GM21390 (cell line): Measurements from ENCODE around the gene PPFIA1.
"Not testable (repeated sequence)": the region's sequence is repeated elsewhere in the genome, so short reads cannot be mapped to it uniquely, and the experiment has no call there.

ENCODE experiments used
- ATAC-seq: cut with Tn5 transposase; IDR thresholded peaks from one replicate; pipeline ENCODE4 v1.9.1; 2021; ENCODE audit not compliant: unreplicated experiment

The PPFIA1 gene

GRCh38 chr11:70250876-70251658 is 19.4 kb upstream of the PPFIA1 start:
- no peak for ATAC-seq

- no peak for ATAC-seq
Measured at GRCh38 chr11:70251659-70252321, 18.7 kb upstream of the PPFIA1 start.

DNA sequence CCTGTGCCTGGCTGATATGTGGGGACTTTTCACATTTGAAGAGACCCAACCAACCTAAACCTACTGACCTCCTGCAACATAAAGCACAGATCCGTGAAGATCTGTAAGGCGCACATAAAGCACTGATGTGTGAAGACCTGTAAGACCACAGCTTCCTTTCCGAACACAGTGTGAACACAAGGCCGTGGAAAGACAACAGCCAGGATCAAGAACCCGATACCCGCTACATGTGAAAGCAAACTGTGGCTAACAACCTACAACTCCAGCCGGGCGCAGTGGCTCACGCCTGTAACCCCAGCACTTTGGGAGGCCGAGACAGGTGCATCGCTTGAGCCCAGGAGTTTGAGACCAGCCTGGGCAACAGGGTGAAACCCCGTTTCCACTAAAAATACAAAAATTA is 17.6 kb upstream of the PPFIA1 start:
- ATAC-seq: no peak

DNA sequence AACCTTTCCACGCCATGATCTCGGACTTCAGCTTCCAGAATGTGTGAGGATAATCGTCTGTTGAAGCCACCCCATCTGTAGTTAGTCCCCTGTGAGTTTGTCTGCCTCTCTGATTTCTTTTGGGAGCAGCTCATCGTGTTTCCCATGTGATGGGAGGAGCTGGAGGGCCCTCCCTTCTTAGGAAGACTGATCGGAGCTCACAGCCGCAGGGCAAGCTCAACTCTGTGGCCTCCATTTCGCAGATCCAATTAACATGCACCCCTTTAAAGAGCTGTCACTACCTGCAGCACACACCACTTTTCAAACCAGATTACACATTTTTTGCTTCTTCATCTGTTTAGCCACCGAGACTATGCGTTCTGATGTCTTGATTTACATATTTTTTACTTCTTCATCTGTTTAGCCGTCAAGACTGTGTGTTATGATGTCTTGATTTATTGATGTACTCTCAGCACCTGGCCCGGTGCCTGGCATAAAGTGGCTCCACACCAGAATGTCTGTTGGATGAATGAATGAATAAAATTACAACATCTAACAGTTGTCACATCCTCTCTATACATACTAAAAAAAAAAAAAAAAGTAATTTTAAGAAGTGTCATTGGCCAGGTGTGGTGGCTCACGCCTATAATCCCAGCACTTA is 14.9 kb upstream of the PPFIA1 start:
- ATAC-seq: no peak

GRCh38 chr11:70259077-70259476 is 11.4 kb upstream of the PPFIA1 start:
- ATAC-seq: not testable (repeated sequence)

DNA sequence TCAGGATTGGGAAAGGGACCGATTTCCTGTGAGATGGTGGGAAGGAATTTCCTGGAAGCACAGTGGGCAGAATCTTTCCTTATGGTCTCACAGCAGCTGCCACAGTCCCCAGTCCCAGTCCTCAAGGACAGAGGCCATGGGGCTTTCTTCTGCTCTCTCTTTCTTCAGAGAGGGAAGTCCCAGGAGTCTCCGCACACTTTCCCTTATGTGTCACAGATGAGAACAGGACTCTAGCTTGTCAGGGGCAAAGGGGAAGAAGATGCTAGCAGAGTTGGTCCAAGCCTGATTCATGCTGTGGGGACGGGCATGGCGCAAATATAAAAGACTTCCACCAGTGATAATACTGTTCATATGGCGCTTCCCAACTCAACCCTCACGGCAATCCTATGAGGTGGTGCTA is 7.5 kb upstream of the PPFIA1 start:
- no peak for ATAC-seq

DNA sequence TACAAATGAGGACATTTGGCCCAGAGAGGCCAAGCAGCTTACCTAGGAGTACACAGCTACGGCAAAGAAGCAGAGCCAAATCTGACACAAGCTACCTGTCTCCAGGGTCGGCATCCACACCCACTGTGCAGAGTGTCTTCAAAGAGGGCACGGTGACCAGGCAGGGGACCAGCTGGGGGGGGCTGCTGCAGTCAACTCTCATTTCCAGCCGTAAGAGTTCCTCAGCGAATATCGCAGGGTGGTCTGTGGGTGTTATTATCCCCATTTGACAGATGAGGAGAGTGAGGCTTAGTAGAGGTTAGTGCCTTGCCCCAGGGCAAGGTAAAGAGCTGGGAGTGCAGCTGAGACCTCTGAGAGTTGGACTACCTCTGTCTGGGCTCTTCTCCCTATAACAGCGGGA is 7.1 kb upstream of the PPFIA1 start:
- no peak for ATAC-seq

- peak; percentile 40 for ATAC-seq
Measured at GRCh38 chr11:70265341-70265740, 5.1 kb upstream of the PPFIA1 start.

GRCh38 chr11:70267405-70267950 is 3.0 kb upstream of the PPFIA1 start:
- no peak for ATAC-seq

GRCh38 chr11:70268526-70268925 is 2.0 kb upstream of the PPFIA1 start:
- no peak for ATAC-seq

DNA sequence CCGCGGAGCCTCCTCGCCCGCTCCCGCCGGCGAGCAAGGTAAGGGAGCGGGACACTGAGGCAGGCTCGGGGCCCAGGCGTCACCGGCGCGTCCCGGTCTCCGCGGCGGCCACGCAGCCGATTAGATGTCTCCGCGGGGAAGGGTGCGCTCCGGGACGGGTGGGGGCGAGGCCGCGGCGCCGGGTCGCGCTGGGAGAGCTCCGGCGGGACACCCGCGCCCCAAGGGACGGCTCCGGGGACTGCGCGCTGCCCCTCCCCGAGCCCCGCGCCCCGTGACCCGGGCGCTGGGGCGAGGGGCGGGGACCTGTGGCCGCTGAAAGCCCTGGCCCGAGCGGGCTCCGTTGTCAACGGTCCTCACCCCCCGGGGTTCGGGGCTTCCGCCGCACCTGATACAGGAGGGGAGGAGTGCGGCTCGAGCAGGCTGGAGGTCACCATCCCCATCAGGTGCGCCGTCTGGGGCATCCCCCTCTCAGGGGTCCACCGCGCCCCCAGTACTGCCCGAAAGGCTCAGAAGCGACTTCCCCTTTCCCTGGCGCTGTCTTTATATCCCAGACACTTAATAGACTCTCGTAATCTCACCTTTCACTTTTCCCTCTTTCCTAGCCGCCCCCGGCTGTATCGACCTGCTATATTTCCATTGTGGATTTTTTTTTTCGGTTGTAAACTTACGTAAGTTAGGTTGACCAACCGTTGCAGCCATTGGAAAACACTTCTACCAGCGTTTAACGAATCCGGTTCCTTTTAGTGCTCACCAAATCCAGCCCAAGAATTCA is 573 bp downstream of the PPFIA1 start:
- ATAC-seq: peak; percentile 37

DNA sequence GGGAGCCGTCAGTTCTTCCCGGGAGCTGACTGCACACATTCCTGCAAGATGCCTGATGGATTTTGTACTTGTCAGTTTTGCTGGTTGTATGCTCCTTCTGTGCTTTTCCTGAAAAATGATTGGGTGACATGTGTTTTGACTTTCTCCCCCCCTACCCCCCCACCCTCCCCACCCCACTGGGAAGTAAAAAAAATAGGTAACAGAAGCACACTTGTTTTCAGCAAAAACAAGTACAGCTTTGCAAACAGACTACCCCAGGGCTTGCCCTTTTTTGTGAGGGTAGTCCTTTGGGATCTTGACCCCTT is 1.1 kb downstream of the PPFIA1 start:
- no peak for ATAC-seq

DNA sequence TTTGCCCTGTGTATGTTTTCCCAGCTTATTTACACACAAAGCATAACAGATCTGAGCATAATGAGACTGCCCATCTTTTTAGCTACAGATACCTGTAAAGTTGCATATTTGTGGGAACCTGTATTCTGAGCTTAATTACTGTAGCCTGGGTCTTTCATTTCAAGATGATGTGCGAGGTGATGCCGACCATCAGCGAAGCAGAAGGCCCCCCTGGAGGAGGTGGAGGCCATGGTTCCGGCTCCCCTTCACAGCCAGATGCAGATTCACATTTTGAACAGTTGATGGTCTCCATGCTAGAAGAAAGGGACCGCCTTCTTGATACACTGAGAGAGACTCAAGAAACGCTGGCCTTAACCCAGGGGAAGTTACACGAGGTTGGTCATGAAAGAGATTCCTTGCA is 1.5 kb downstream of the PPFIA1 start:
- ATAC-seq: no peak

DNA sequence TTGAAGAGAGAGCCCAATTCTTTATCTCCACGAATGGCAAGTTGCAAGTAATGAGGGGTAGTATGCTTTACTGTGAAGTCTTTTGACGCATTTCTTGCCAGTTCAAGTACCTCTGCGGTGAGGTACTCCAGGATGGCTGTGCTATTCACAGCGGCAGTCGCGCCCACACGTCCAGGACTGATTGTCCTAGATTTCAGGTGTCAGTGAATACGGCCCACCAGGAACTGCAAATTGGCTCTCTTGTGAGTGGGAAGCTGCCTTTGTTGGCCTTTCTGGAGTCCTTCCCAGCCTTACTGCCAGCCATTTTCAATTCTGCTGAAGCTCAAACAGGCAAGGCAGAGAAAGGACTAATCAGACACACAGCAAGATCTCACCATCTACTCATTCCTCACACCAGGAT is 8.5 kb downstream of the PPFIA1 start:
- ATAC-seq: no peak

DNA sequence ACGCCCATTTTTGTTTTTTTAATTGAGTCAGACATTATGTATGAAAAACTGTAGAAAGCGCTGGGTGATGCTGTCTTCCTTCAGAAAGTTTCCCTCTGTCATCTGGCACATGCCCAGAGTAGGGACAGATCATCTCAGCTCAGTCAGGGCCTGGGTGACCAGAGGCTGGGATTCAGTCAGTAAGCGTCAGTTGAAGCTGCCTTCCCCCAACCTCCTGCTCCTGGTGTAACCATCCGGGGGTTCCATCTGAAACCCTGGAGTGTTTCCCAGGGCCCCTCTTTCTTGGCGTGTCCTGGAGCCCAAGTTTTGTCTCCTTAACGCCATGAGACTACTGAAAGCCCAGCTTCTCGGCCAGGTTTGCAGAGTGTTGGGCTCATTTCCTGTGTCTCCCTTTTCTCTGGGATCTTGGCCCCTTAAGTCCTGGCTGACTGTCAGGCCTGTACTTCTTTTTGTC is 10.7 kb downstream of the PPFIA1 start:
- no peak for ATAC-seq

- ATAC-seq: no peak
Measured at GRCh38 chr11:70282012-70282411, 11.5 kb downstream of the PPFIA1 start.

- ATAC-seq: no peak
Measured at GRCh38 chr11:70288721-70289120, 18.2 kb downstream of the PPFIA1 start.

- no peak for ATAC-seq
Measured at GRCh38 chr11:70289582-70289981, 19.1 kb downstream of the PPFIA1 start.

GRCh38 chr11:70290361-70291065 is 20.0 kb downstream of the PPFIA1 start:
- no peak for ATAC-seq

GRCh38 chr11:70292166-70292565 is 21.7 kb downstream of the PPFIA1 start:
- ATAC-seq: no peak

- ATAC-seq: no peak
Measured at GRCh38 chr11:70292863-70293262, 22.4 kb downstream of the PPFIA1 start.
